Parathyroid adenoma (tissue), 2 donors: ENCODE measurements around the gene CYP3A5.

Source experiments
- H2AFZ ChIP-seq: fragments of 300-600 bp; sonication (generic); one replicate; pipeline ENCODE4 v1.7.0; 2017; ENCODE audit warnings: antibody characterized with exemption, mild to moderate bottlenecking
- H3K27ac ChIP-seq: fragments of 300-600 bp; sonication (generic); one replicate; pipeline ENCODE4 v1.7.0; 2017
- H3K27me3 ChIP-seq: fragments of 300-600 bp; sonication (generic); one replicate; pipeline ENCODE4 v1.7.0; 2017; ENCODE audit warnings: low read length; ENCODE audit not compliant: control insufficient read depth, insufficient read depth
- H3K36me3 ChIP-seq: fragments of 300-600 bp; sonication (generic); one replicate; pipeline ENCODE4 v1.7.0; 2017; ENCODE audit warnings: low read length; ENCODE audit not compliant: control insufficient read depth, insufficient read depth
- H3K4me1 ChIP-seq: fragments of 300-600 bp; sonication (generic); one replicate; pipeline ENCODE4 v1.7.0; 2017; ENCODE audit warnings: control low read depth
- H3K4me2 ChIP-seq: fragments of 300-600 bp; sonication (generic); one replicate; pipeline ENCODE4 v1.7.0; 2017; ENCODE audit warnings: low read length
- H3K4me3 ChIP-seq: fragments of 300-600 bp; sonication (generic); one replicate; pipeline ENCODE4 v1.7.0; 2017; ENCODE audit warnings: low read depth, low read length
- H3K79me2 ChIP-seq: fragments of 300-600 bp; sonication (generic); one replicate; pipeline ENCODE4 v1.7.0; 2017; ENCODE audit warnings: control low read depth
- H3K9ac ChIP-seq: fragments of 300-600 bp; sonication (generic); one replicate; pipeline ENCODE4 v1.7.0; 2017; ENCODE audit warnings: mild to moderate bottlenecking
- H3K9me3 ChIP-seq: fragments of 300-600 bp; sonication (generic); one replicate; pipeline ENCODE4 v1.7.0; 2017; ENCODE audit warnings: low read length; ENCODE audit not compliant: control insufficient read depth
- CTCF ChIP-seq: fragments of 300-600 bp; sonication (generic); IDR thresholded peaks from one replicate; pipeline ENCODE4 v1.7.0; 2017; ENCODE audit warnings: antibody characterized with exemption, mild to moderate bottlenecking
- donor health status: primary hyperparathyroidism.

The CYP3A5 gene

GRCh38 chr7:99607548-99607947 lies 72.2 kb downstream of the CYP3A5 start:
- Histone ChIP-seq H3K4me2 (no peak overlapping the region), H3K9me3 (no peaks in the 10 kb centered on the region), H3K9ac (no peak overlapping the region), H3K4me1 (no peaks in the 10 kb centered on the region), H3K27ac (no peak overlapping the region), H3K36me3 (no peaks in the 10 kb centered on the region), H3K4me3 (no peak overlapping the region), H3K79me2 (no peaks in the 10 kb centered on the region), H3K27me3 (no peaks in the 10 kb centered on the region), H2AFZ (no peak overlapping the region)
- TF ChIP-seq CTCF: no peak

DNA sequence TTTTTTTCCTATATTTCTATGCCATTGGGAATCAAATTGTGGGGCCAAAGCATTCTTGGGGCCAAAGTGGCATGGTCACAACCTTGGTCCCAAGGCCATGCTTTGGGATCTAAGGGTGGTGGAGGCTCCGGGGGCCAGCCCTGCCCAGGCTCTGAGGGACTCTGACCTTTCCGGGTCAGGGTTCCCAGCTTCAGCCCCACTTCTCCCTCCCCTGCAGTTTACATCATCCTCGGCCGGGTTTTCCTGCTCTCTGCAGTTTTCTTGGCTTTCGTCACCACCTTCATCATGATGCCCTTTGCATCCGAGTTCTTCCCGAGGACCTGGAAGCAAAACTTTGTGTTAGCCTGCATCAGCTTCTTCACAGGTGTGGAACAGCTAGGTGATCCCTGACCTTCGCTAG lies 73.3 kb downstream of the CYP3A5 start:
- no peaks in the 10 kb centered on the region for H3K79me2 ChIP-seq
- no peaks in the 10 kb centered on the region for H3K27me3 ChIP-seq
- H3K36me3 ChIP-seq: no peaks in the 10 kb centered on the region
- no peaks in the 10 kb centered on the region for H3K4me1 ChIP-seq
- TF ChIP-seq CTCF: no peak
- no peaks in the 10 kb centered on the region for H3K9me3 ChIP-seq
- no peak overlapping the region for H3K4me2 ChIP-seq
- H2AFZ ChIP-seq: no peak overlapping the region
- no peak overlapping the region for H3K27ac ChIP-seq
- no peak overlapping the region for H3K9ac ChIP-seq
- H3K4me3 ChIP-seq: no peak overlapping the region

- no peak for TF ChIP-seq CTCF
- H3K9me3 ChIP-seq: no peaks in the 10 kb centered on the region
- H3K4me1 ChIP-seq: no peaks in the 10 kb centered on the region
- H3K9ac ChIP-seq: no peak overlapping the region
- no peaks in the 10 kb centered on the region for H3K27me3 ChIP-seq
- H3K27ac ChIP-seq: no peak overlapping the region
- H2AFZ ChIP-seq: no peak overlapping the region
- no peak overlapping the region for H3K4me3 ChIP-seq
- H3K79me2 ChIP-seq: no peaks in the 10 kb centered on the region
- H3K4me2 ChIP-seq: no peak overlapping the region
- H3K36me3 ChIP-seq: no peaks in the 10 kb centered on the region
These were observed 74.3 kb downstream of the CYP3A5 start for GRCh38 chr7:99605527-99605926.

DNA sequence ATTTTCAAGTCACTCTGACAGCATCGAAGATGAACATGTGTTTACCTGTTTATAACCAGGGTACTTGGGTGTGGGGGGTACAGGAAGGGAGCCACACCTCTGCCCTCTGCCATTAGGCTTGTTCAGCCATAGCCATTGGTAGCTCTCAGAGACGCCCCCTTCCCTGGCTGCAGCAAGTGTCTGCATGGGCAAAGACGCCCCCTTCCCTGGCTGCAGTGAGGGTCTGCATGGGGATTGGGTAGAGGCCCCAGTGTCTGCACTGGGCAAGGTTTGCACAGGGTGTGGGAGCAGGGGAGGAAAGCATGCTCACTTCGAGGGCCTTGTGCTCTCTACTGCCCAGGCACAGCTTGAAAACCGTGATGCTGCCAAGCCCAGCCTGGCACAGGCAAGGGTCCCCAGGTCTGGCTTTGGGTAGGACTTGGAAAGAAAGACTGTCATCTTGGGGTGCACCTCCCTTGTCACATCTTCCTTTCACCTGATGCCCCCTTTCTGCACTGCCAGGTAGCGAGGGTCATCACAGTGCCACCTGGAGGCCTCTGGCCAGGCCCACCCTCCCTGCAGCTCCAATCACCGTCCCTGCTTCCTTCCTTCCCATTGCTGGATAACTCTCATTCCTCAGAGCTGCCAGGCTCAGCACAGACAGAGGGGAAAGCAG lies 78.0 kb downstream of the CYP3A5 start:
- H3K27me3 ChIP-seq: no peaks in the 10 kb centered on the region
- H3K79me2 ChIP-seq: no peaks in the 10 kb centered on the region
- H3K27ac ChIP-seq: no peak overlapping the region
- no peaks in the 10 kb centered on the region for H3K9me3 ChIP-seq
- H3K36me3 ChIP-seq: no peaks in the 10 kb centered on the region
- no peak for TF ChIP-seq CTCF
- H3K4me3 ChIP-seq: no peak overlapping the region
- H2AFZ ChIP-seq: no peak overlapping the region
- H3K4me1 ChIP-seq: no peaks in the 10 kb centered on the region
- H3K4me2 ChIP-seq: no peak overlapping the region
- no peak overlapping the region for H3K9ac ChIP-seq

DNA sequence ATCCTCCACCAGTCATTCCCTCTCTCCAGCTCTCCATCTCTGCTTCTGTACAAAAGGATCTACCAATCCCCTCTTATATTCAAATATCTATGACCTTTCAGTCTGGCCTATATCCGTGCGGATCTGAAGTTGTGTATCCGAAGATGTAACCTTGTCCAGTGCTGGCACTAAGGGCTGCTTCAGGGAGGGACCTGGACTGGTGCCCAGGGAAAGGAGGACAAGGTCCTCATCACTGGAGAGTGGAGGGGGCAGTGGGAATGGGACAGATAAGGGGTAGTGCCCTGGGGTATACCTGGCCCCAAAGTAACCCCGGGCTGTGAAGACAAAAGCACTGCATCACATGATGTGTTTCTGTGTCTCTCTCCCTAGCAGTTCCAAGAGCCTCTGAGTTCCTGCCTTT lies 80.0 kb downstream of the CYP3A5 start:
- Histone ChIP-seq H2AFZ (no peak overlapping the region), H3K27me3 (no peaks in the 10 kb centered on the region), H3K79me2 (no peaks in the 10 kb centered on the region), H3K9me3 (no peaks in the 10 kb centered on the region), H3K27ac (no peak overlapping the region), H3K9ac (no peak overlapping the region), H3K36me3 (no peaks in the 10 kb centered on the region), H3K4me1 (no peaks in the 10 kb centered on the region), H3K4me2 (no peak overlapping the region), H3K4me3 (no peak overlapping the region)
- TF ChIP-seq CTCF: no peak
